Renal pelvis (tissue), 4 donors: ENCODE results near the gene CNOT6. TPM values are rescaled to one million over a fixed set of nuclear protein-coding genes. Genes with fewer than 3 reads are reported as not detected.
"Not testable (repeated sequence)": the region's sequence is repeated elsewhere in the genome, so short reads cannot be mapped to it uniquely, and the experiment has no call there.

ENCODE experiments used
- DNase-seq: peaks from one replicate; pipeline ENCODE4 v3.0.0-alpha.2; 2013
- polyA plus RNA-seq, 3 donors: library from polyadenylated mRNA; unstranded; fragments of 120-200 nt; gene quantifications; one replicate each; pipeline ENCODE4 v1.2.1, GENCODE V29; 2013; ENCODE audit not compliant: insufficient read length in 3 of 3

Gene CNOT6
- polyA plus RNA-seq, 3 donors, result 54.0 to 69.2 (median 57.5) TPM

- no peak for DNase-seq
Measured at GRCh38 chr5:180499684-180500083, 5.5 kb downstream of the CNOT6 start.

- not testable (repeated sequence) for DNase-seq
Measured at GRCh38 chr5:180500300-180500699, 6.1 kb downstream of the CNOT6 start.

DNA sequence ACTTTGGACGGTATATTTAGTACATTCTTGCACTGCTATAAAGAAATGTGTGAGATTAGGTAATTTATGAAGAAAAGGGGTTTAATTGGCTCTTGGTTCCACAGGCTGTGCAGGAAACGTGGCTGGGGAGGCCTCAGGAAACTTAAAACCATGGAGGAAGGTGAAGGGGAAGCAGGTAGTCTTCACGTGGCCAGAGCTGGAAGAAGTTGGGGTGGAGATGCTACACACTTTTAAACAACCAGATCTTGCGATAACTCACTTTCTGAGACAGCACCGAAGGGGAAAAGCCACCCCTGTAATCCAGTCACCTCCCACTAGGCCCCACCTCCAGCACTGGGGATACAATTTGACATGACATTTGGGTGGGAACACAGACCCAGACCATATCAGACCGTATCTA lies 13.5 kb downstream of the CNOT6 start:
- DNase-seq, result no peak

DNA sequence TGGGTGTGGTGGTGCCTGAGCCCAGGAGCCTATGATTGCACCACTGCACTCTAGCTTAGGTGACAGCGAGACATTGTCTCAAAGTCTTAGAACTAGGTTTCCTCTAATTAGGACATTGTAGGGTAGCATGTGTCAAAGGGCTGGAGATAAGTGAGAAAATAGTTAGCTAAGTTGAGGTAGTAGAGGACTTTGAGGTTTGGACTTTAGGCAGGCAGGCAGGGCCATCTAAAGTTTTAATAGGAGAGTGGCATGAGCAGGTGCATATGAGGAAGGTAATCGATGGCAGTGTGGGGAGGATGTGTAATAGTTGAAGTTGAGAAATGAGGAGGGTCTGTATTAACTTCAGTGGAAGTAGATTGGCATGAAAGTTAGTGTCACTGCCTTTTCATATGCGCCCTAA lies 21.1 kb downstream of the CNOT6 start:
- DNase-seq, result no peak

GRCh38 chr5:180515974-180516373 lies 21.8 kb downstream of the CNOT6 start:
- not testable (repeated sequence) for DNase-seq

DNA sequence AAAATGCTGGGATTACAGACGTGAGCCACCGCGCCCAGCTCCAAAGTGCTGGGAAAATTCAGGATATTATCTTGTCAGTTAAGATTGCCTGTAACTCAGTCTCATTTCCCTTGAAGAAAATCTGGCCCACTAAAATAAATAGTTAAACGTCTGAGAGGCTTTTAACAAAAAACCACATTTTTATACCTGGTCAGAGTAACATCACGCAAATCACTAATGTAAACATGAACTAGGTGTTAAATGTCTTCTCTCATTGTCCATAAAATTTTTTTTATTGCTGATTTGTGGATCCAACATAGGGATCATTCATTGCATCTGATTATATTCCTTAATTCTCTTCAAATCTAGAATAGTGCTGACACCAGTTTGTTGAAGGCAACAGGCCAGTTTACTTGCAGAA lies 22.3 kb downstream of the CNOT6 start:
- DNase-seq, result no peak

GRCh38 chr5:180519098-180519497 lies 24.9 kb downstream of the CNOT6 start:
- DNase-seq, result no peak

DNA sequence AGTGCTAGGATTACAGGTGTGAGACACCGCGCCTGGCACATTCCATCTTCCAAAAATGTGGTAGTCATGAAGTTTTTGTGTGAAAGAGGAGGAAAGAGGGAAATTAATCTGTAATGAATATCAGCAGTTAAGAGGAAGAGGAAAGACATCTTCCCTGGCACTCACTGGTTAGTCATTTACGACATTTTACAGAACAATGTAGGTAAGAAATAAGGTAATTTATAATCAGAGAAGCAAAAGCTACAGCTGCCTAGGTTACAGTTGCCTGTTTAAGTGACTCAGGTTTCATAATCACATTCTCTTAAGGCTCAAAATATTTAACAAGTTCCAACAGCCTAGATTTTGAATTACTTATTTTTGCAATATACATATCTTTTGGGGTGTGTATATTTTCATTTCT lies 26.9 kb downstream of the CNOT6 start:
- DNase-seq, result no peak

- no peak for DNase-seq
Measured at GRCh38 chr5:180521591-180521990, 27.4 kb downstream of the CNOT6 start.

GRCh38 chr5:180522330-180522729 lies 28.2 kb downstream of the CNOT6 start:
- DNase-seq, result no peak

DNA sequence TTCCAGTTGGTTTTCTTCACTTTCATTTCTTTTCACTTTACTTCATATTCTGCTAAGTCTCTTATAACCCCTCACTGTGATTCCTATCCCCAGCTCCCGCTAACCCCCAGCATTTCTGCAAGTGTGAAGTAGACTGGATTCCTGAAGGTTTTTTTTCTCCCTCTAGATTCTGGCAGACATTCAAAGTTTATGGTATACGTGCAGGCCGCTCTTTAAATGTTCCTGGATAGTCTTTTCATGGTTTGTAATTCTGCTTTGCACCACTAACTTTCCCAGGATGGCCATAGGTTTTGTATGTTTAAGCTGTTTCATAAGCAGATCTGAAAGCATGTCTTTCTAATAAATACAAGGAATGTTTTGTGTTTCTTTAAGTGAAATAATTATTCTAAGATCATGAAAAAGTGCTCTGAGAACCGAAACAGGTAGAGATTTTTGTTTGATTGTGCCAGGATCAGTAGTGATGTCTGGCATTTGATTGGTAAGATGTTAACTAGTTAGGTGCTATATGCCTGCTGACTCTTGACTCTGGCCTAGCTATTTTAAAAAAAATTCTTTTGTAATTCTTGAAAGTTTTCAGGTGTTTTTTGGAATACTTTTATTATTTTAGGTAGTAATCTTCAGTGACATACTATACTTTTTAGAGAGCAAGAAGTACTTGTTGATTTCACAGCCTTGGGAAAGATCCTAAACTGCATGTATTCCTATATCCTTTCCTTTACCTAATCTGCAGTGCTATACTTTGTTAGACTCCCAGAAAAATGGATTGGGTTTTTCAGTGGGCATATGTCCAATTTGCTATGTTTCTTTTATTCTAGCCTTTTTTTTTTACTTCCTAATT lies 29.7 kb downstream of the CNOT6 start:
- DNase-seq, result peak; percentile 61

DNA sequence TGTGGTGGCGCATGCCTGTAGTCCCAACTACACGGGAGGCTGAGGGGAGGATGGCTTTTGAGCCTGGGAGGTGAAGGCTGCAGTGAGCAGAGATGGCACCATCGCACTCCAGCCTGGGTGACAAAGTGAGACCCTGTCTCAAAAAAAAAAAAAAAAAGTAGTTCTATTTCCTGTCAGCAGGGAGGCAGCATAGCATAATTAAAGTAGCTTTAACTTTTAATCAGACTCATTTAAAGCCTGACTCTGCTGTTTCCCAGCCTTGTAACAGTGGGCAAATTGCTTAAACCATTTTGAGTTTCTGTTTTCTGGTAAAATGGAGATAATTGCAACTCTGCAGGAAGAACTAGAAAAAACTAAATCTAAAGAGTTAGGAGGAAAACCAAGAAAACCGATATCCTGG lies 31.2 kb downstream of the CNOT6 start:
- no peak for DNase-seq

DNA sequence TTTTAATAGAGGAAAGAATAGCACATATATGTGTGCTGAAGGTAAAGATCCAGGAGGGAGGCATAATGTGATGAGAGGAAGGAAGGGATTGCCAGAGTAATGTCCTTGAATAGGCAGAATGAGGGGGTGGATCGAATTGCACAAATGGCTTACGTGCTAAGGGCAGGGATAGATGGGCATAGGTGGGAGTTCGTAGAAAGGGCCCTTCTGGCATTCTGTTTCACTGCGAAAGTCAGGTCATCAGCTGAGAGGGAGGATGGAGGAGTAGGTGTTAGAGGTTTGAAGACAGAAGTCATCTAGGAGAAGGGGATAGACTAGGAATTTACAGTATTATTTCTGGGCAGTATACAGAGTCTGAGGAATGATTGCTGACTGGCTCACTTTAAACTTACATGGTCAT lies 32.1 kb downstream of the CNOT6 start:
- peak; percentile 31 for DNase-seq

DNA sequence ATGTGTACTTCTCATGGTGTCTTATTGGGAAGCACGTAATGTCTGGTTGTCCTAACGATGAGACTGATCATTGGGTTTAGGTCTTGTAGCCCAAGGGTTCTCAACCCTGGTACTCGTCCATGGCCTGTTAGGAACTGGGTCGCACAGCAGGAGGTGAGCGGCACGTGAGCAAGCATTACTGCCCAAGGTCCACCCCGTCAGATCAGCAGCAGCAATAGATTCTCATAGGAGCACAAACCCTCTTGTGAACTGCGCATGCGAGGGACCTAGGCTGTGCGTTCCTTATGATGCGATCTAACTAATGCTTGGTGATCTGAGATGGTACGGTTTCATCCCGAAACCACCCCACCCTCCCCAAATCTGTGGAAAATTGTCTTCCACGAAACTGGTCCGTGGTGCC lies 33.5 kb downstream of the CNOT6 start:
- DNase-seq, result no peak

GRCh38 chr5:180531036-180531585 lies 36.9 kb downstream of the CNOT6 start:
- DNase-seq, result not testable (repeated sequence)

GRCh38 chr5:180532268-180532667 lies 38.1 kb downstream of the CNOT6 start:
- DNase-seq, result no peak

- no peak for DNase-seq
Measured at GRCh38 chr5:180533845-180534244, 39.7 kb downstream of the CNOT6 start.

DNA sequence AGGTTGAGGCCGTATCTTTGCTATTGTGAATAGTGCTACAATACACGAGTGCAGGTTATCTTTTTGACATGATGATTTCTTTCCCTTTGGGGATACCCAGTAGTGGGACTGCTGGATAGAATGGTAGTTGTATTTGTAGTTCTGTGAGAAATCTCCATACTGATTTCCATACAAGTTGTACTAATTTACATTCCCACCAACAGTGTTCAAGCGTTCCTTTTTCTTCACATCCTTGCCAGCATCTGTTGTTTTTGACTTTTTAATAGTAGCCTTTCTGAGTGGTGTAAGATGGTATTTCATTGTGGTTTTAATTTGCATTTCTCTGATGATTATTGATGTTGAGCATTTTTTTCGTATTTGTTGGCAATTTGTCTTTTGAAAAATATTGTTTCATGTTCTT lies 41.4 kb downstream of the CNOT6 start:
- no peak for DNase-seq

GRCh38 chr5:180540050-180540694 lies 46.0 kb downstream of the CNOT6 start:
- DNase-seq, result no peak

GRCh38 chr5:180541710-180542109 lies 47.5 kb downstream of the CNOT6 start:
- DNase-seq, result no peak

DNA sequence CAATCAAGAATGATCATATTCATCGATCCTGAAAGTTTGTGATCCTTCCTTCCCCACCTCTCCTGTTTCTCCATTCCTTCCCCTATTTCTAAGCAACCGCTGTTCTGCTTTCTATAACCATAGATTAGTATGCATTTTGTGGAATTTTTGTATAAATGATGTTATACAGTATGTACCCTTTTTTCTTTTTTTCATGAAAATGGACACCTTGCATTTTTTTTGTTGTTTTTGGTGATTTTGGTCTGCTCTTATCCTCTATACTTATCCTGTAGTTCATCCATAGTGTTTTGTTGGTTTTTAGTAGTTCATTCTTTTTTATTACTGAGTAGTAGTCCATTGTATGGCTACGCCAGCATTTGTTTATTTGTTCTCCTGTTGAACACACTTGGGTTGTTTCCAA lies 51.1 kb downstream of the CNOT6 start:
- no peak for DNase-seq

DNA sequence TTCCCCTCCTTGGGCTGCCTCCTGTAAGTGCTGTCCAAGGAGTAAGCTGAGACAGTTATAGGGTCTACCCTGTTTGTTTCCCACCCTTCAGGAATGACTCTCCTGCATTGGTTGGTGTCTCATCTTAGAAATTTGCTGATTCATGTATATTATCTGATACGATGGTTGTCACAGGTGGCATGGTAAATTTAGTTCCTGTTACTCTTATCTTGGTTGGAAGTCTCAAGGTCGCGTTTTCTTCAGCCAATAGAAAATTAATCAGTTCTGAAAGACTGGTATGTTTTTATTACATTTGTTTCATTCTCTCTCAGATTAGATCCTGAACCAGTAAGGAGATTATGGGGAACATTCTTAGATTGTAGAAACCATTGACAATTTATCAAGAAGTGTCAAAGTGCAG lies 54.4 kb downstream of the CNOT6 start:
- DNase-seq, result no peak

GRCh38 chr5:180553530-180553929 lies 59.4 kb downstream of the CNOT6 start:
- DNase-seq, result no peak
